Neuronal stem cell (in vitro differentiated cells): ENCODE results near the gene CAMK2A.

Experiments
- DNase-seq: peaks from one replicate; pipeline ENCODE4 v3.0.0-alpha.2; 2013; ENCODE audit warnings: low spot score
- H2AFZ ChIP-seq: one replicate; pipeline ENCODE4 v1.6.1; 2013; ENCODE audit warnings: mild to moderate bottlenecking, low read length, inconsistent platforms
- H2AK5ac ChIP-seq: 2 replicates; pipeline ENCODE4 v1.6.1; 2013; ENCODE audit warnings: low read depth, mild to moderate bottlenecking, inconsistent platforms, low read length, moderate library complexity, mixed read lengths
- H2BK120ac ChIP-seq: 2 replicates; pipeline ENCODE4 v1.6.1; 2013; ENCODE audit warnings: low read depth, mild to moderate bottlenecking, inconsistent platforms, low read length, moderate library complexity, mixed read lengths
- H2BK12ac ChIP-seq: one replicate; pipeline ENCODE4 v1.6.1; 2013; ENCODE audit warnings: low read length, inconsistent platforms
- H2BK15ac ChIP-seq: 2 replicates; pipeline ENCODE4 v1.6.1; 2013; ENCODE audit warnings: mild to moderate bottlenecking, low read length, inconsistent platforms, mixed read lengths
- H2BK5ac ChIP-seq: one replicate; pipeline ENCODE4 v1.6.1; 2013; ENCODE audit warnings: inconsistent platforms, mild to moderate bottlenecking, low read length, moderate library complexity
- H3K14ac ChIP-seq: one replicate; pipeline ENCODE4 v1.6.1; 2013; ENCODE audit warnings: low read length, inconsistent platforms
- H3K18ac ChIP-seq: 2 replicates; pipeline ENCODE4 v1.6.1; 2013; ENCODE audit warnings: low read length, inconsistent platforms
- H3K23ac ChIP-seq: 2 replicates; pipeline ENCODE4 v1.6.1; 2013; ENCODE audit warnings: low read depth, mild to moderate bottlenecking, mixed read lengths, low read length, inconsistent platforms; ENCODE audit not compliant: poor library complexity
- H3K27ac ChIP-seq: replicated peaks from 3 replicates; pipeline ENCODE4 v1.5.1; 2013; ENCODE audit warnings: low read length, inconsistent platforms
- H3K27me3 ChIP-seq, 3 experiments: 2 replicates each; pipeline ENCODE4 v1.6.1; 2013; ENCODE audit warnings: low read length in 3 of 3, mild to moderate bottlenecking in 2 of 3, inconsistent platforms in 1 of 3, low read depth in 1 of 3, mixed read lengths in 1 of 3, moderate library complexity in 1 of 3; ENCODE audit not compliant: control insufficient read depth in 3 of 3, insufficient read depth in 3 of 3
- H3K36me3 ChIP-seq, 2 donors: replicated peaks in 1 of 2; 2 replicates each; pipeline ENCODE4 v1.6.1; 2013; ENCODE audit warnings: low read length in 2 of 2; ENCODE audit not compliant: control insufficient read depth in 2 of 2, insufficient read depth in 2 of 2
- H3K4ac ChIP-seq: 2 replicates; pipeline ENCODE4 v1.6.1; 2013; ENCODE audit warnings: inconsistent platforms, mild to moderate bottlenecking, low read length, moderate library complexity
- H3K4me1 ChIP-seq, 2 donors: 1 replicate in 1 of 2; 2 replicates in 1 of 2; pipeline ENCODE4 v1.6.1; 2013; ENCODE audit warnings: low read length in 2 of 2, low read depth in 1 of 2; ENCODE audit not compliant: control insufficient read depth in 2 of 2, insufficient read depth in 1 of 2
- H3K4me2 ChIP-seq: one replicate; pipeline ENCODE4 v1.6.1; 2013; ENCODE audit warnings: mild to moderate bottlenecking, low read length, inconsistent platforms; ENCODE audit not compliant: insufficient read depth, poor library complexity, severe bottlenecking
- H3K4me3 ChIP-seq, 2 donors: 2 replicates each; pipeline ENCODE4 v1.5.1; 2013; ENCODE audit warnings: low read length in 2 of 2, mild to moderate bottlenecking in 2 of 2, inconsistent platforms in 1 of 2, moderate library complexity in 1 of 2
- H3K79me1 ChIP-seq: one replicate; pipeline ENCODE4 v1.6.1; 2013; ENCODE audit warnings: low read depth, mild to moderate bottlenecking, inconsistent platforms, low read length, moderate library complexity
- H3K9ac ChIP-seq: one replicate; pipeline ENCODE4 v1.6.1; 2013; ENCODE audit warnings: mild to moderate bottlenecking, low read depth, low read length, inconsistent platforms; ENCODE audit not compliant: poor library complexity
- H3K9me3 ChIP-seq, 2 donors: replicated peaks in 1 of 2; 2 replicates each; pipeline versions ENCODE3 to v1.6.1; 2013; ENCODE audit warnings: low read length in 2 of 2, mild to moderate bottlenecking in 2 of 2, inconsistent platforms in 1 of 2, low read depth in 1 of 2, mixed read lengths in 1 of 2, moderate library complexity in 1 of 2; ENCODE audit not compliant: control insufficient read depth in 2 of 2, insufficient read depth in 1 of 2
- H4K8ac ChIP-seq: one replicate; pipeline ENCODE4 v1.6.1; 2013; ENCODE audit warnings: low read depth, mild to moderate bottlenecking, inconsistent platforms, low read length, moderate library complexity
- H4K91ac ChIP-seq: one replicate; pipeline ENCODE4 v1.6.1; 2013; ENCODE audit warnings: low read length, low read depth, mild to moderate bottlenecking, inconsistent platforms; ENCODE audit not compliant: poor library complexity
- WGBS, 2 donors: extraction: QIAGEN DNeasy Blood & Tissue Kit; methylation state at CpG; one replicate each; pipeline ENCODE4 v1.1.7; 2013; ENCODE audit warnings: missing lambda C conversion rate in 2 of 2, mixed read lengths in 1 of 2; ENCODE audit not compliant: insufficient read length in 2 of 2, insufficient replicate concordance in 1 of 2; ENCODE audit errors: extremely low coverage in 2 of 2; 5-methylcytosine and 5-hydroxymethylcytosine counted together

Gene CAMK2A

GRCh38 chr5:150297934-150298595 lies 8.5 kb upstream of the CAMK2A start:
- no CpG with 5 or more reads among the region's 31 CpGs for WGBS, 2 donors

GRCh38 chr5:150297236-150297890 lies 7.8 kb upstream of the CAMK2A start:
- WGBS, 2 donors: no CpG with 5 or more reads among the region's 36 CpGs
- Histone ChIP-seq H2AFZ (no peak overlapping the region), H3K27ac (no peak overlapping the region)

More at GRCh38 chr5:150297934-150298595, 8.5 kb upstream of the CAMK2A start:
- no peak for DNase-seq
- H3K4me1 ChIP-seq: peaks cover 7 to 19% of the 10 kb centered on the region in 2 donors
- no peak overlapping the region for H2BK120ac ChIP-seq
- H3K79me1 ChIP-seq: no peaks in the 10 kb centered on the region
- no peak overlapping the region for H2AK5ac ChIP-seq
- H3K9ac ChIP-seq: no peak overlapping the region
- H2BK12ac ChIP-seq: no peak overlapping the region
- H4K8ac ChIP-seq: no peak overlapping the region
- no peak overlapping the region for H3K23ac ChIP-seq
- no peaks in the 10 kb centered on the region for H3K9me3 ChIP-seq
- no peak overlapping the region for H3K27ac ChIP-seq
- no peak overlapping the region for H3K4me2 ChIP-seq
- H3K4me3 ChIP-seq: peak overlapping the region in 1 of 2 donors; percentile 37
- no peaks in the 10 kb centered on the region for H3K36me3 ChIP-seq
- no peak overlapping the region for H3K4ac ChIP-seq
- no peak overlapping the region for H4K91ac ChIP-seq
- H2BK15ac ChIP-seq: no peak overlapping the region
- H2BK5ac ChIP-seq: no peak overlapping the region
- H2AFZ ChIP-seq: no peak overlapping the region
- peak overlapping the region; percentile 67 for H3K18ac ChIP-seq
- H3K14ac ChIP-seq: no peak overlapping the region
- no peaks in the 10 kb centered on the region for H3K27me3 ChIP-seq

GRCh38 chr5:150296496-150296895 lies 6.9 kb upstream of the CAMK2A start:
- Histone ChIP-seq H3K27ac (no peak overlapping the region), H3K27me3 (no peaks in the 10 kb centered on the region), H2BK15ac (no peak overlapping the region), H3K9ac (no peak overlapping the region), H3K4me1 (peaks cover 17 to 25% of the 10 kb centered on the region in 2 donors), H2BK5ac (no peak overlapping the region), H3K9me3 (no peaks in the 10 kb centered on the region), H4K91ac (no peak overlapping the region), H3K14ac (no peak overlapping the region), H3K79me1 (no peaks in the 10 kb centered on the region), H3K4me3 (no peak overlapping the region), H2BK120ac (no peak overlapping the region), H2AFZ (no peak overlapping the region), H3K4me2 (no peak overlapping the region), H2AK5ac (no peak overlapping the region), H3K36me3 (no peaks in the 10 kb centered on the region), H3K23ac (no peak overlapping the region), H3K4ac (no peak overlapping the region), H4K8ac (no peak overlapping the region), H3K18ac (peak overlapping the region; percentile 53), H2BK12ac (no peak overlapping the region)
- no CpG with 5 or more reads among the region's 7 CpGs for WGBS, 2 donors
- no peak for DNase-seq

More at GRCh38 chr5:150297236-150297890, 7.8 kb upstream of the CAMK2A start:
- Histone ChIP-seq H3K9ac (no peak overlapping the region), H3K4ac (no peak overlapping the region), H3K27me3 (no peaks in the 10 kb centered on the region), H2BK12ac (no peak overlapping the region), H3K18ac (peak overlapping the region; percentile 67), H2BK15ac (no peak overlapping the region), H2BK120ac (no peak overlapping the region), H4K91ac (no peak overlapping the region), H3K4me2 (no peak overlapping the region), H2BK5ac (peak overlapping the region; percentile 49), H3K4me3 (no peak overlapping the region), H4K8ac (no peak overlapping the region), H2AK5ac (no peak overlapping the region), H3K14ac (no peak overlapping the region), H3K23ac (peak overlapping the region; percentile 61), H3K4me1 (peaks cover 11 to 20% of the 10 kb centered on the region in 2 donors), H3K79me1 (no peaks in the 10 kb centered on the region), H3K9me3 (no peaks in the 10 kb centered on the region), H3K36me3 (no peaks in the 10 kb centered on the region)
- DNase-seq: no peak

GRCh38 chr5:150295741-150296486 lies 6.3 kb upstream of the CAMK2A start:
- Histone ChIP-seq H3K27me3 (no peaks in the 10 kb centered on the region), H3K36me3 (no peaks in the 10 kb centered on the region), H3K18ac (peak overlapping the region; percentile 51), H3K79me1 (no peaks in the 10 kb centered on the region), H2AK5ac (no peak overlapping the region), H3K4me2 (no peak overlapping the region), H4K91ac (no peak overlapping the region), H3K4ac (no peak overlapping the region), H2AFZ (no peak overlapping the region), H3K4me3 (no peak overlapping the region), H3K9ac (no peak overlapping the region), H3K4me1 (peaks cover 18 to 24% of the 10 kb centered on the region in 2 donors), H2BK120ac (no peak overlapping the region), H3K9me3 (no peaks in the 10 kb centered on the region), H3K23ac (no peak overlapping the region), H2BK12ac (no peak overlapping the region), H2BK5ac (no peak overlapping the region), H3K14ac (no peak overlapping the region), H3K27ac (no peak overlapping the region), H4K8ac (no peak overlapping the region), H2BK15ac (no peak overlapping the region)
- no CpG with 5 or more reads among the region's 17 CpGs for whole genome bisulfite sequencing, 2 donors
- no peak for DNase-seq
